Globus pallidus (tissue), 1 donor: ENCODE results near the gene DIAPH2.

ENCODE experiments used
- DNase-seq: peaks from one replicate; pipeline ENCODE4 v3.0.0-alpha.2; 2015; ENCODE audit warnings: low spot score

DIAPH2 gene

GRCh38 chrX:97057349-97057909 lies 372.8 kb downstream of the DIAPH2 start:
- no peak for DNase-seq

DNA sequence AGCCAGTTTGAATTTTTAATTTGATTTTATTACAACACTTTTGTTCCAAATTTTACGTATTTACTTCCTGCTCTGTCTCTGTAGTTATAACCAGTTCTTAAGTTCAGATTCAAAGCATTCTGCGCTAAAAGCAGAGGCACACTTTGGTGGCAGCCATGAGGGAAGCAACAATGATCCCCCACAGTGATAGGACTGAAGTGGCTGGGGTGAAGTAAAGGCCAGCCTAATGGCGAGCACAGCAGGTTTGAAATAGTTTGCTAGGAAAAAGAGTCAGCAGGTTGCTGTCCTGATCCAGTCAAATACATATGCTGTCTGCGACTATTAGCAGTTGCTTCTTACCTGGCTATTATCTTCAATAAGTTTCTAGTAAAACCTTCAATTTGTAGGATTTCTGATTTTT lies 375.4 kb downstream of the DIAPH2 start:
- no peak for DNase-seq

GRCh38 chrX:97065066-97065465 lies 380.4 kb downstream of the DIAPH2 start:
- no peak for DNase-seq

DNA sequence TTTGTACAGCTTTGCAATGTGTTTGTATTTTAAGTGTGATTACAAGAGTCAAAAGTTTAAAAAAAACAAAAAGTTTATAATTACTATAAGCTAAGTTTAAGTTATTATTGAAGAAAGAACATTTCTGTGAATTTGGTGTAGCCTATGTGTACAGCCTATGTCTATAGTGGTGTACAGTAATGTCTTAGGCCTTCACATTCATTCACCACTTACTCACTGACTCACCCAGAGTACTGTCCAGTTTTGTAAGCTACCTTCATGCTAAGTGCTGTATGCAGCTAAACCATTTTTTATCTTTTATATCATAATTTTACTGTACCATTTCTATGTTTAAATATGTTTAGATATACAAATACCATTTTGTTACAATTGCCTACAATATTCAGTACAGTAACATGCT lies 381.3 kb downstream of the DIAPH2 start:
- no peak for DNase-seq

DNA sequence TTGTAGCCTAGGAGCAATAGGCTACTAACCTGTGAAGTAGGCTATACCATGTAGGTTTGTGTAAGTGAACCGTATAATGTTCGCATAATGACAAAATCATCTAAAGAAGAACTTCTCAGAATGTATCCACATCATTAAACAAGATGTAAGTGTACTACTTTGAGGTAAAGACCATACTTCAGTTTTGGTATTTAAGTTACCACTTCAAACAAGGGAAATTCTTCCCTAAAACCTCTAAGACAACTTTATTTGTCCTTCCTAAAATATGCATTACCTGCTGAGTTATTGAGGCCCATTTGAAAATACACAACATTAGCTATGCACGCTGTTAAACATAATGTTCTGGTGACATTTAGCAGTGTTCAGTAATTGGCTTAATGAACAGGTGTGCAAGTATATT lies 381.7 kb downstream of the DIAPH2 start:
- DNase-seq: no peak

DNA sequence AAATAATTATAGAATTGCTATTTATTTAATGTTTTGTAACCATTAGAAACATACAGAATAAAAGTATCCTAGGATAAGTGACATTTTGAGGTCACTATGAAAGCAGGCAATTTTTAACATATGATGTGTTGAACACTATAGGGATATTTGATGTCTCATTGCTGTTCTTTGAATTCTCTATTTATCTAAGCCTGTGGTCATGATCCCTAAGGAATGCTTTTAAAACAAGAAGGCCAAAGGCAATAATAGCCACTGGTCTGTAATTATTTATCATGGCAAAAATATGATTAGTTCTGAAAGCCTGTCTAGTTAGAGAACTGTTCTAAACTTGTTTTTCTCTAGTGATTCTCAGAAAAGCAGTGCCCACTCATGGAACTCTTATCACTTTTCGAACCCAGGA lies 385.7 kb downstream of the DIAPH2 start:
- no peak for DNase-seq

DNA sequence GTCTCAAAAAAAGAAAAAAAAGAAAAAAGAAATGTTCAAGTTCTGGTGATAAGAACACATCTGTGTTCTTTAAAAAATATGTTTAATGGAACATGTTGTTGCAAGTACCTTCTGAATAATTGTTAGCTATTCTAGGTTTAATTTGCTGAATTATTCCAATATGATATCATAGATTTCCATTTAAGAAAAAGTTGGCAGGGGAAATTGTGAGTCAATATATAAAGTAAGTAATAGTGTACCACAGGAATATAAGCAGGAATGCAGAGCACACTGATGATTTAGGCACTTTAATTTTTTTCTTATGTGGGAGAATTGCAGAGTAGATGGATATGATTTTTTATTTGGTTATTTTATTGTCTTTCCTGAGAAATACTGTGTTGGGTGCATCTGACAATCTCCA lies 389.8 kb downstream of the DIAPH2 start:
- no peak for DNase-seq

GRCh38 chrX:97089116-97089515 lies 404.5 kb downstream of the DIAPH2 start:
- no peak for DNase-seq

- no peak for DNase-seq
These were observed 411.7 kb downstream of the DIAPH2 start for GRCh38 chrX:97096385-97096784.

GRCh38 chrX:97102938-97103337 lies 418.3 kb downstream of the DIAPH2 start:
- DNase-seq: no peak

DNA sequence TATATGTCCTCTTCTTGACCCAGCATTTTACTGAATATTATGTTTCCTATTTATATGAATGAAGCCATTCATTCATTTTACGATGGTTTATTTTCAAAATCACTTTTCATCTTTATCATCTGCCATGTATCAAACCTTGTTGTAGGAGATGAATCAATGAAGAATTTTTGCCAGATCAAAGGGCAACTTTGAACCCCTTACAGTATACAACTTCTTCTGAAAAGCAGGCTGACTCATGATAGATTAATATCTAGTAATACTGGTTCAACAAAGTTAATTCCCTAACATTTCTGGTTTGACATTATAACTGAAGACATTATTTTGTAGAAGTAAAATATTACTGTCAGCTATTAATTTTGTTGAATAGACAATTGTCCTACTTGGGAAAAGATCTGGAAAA lies 425.1 kb downstream of the DIAPH2 start:
- DNase-seq: no peak

DNA sequence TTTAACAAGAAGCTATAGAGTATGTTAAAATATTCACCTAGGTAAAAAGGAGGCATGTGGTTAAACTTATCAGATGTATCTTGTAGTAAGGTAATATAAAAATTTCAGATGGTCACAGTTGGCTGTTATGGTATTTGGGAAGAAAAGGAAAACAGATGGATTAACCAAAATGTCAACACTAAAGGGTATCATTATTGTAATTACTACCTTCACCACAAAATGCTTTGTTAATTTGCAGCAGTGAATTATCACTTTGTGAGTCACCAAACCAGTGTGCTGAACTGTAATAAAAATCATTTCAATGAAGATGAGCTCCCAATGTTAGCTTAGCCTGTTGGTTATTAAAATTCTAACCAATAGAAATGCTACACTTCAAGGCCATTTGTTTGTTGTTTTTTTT lies 432.9 kb downstream of the DIAPH2 start:
- DNase-seq: no peak

GRCh38 chrX:97119474-97120109 lies 434.9 kb downstream of the DIAPH2 start:
- no peak for DNase-seq

GRCh38 chrX:97123001-97123400 lies 438.4 kb downstream of the DIAPH2 start:
- DNase-seq: no peak

DNA sequence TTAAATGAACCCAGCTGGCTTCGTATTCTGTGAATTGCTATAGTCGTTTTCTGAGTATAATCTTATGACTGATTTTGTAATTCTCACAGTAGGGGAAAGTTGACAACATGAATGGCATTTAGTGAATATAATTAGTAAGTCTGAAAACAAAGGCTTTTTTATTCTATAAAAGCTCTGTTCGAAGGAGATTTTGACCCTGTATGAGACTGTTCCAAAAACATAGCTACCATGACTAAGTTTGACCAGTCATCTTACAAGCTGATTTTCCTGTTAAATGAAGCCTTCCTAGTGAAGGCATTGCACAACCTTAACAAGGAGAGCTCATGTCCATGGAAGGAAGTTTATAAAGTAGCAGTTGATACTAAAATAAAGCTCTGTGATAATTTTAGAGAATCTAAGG lies 441.4 kb downstream of the DIAPH2 start:
- DNase-seq: no peak

DNA sequence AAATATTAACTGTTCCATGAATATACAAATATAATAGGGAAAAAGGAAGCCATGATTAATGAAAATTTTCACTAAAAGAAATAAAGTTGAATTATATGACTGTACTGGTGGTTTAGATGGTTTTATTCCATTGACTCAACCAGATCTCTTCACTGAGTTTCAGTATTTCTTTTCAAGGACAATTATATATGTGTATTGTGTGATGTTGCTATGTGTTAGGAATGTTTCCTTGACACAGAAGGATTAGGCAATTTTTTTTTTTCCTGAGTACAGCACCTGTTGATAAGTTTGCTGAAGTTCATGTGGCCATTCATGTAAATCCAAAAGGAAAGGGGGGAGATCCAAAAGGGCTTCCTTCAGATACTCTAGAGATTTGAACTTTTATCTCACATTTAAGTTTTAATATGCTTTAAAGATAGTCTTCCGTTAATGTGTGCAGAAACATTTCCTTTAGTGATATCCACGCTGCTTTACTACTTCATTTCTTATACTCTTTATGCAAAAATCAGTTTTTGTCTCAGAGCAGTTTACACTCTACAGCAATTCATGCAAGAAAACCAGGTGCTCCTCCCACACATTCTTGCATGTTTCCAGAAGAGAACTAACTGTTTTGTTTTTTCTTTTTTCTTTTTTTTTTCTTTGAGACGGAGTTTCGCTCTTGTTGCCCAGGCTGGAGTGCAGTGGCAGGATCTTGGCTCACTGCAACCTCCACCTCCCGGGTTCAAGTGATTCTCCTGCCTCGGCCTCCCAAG lies 448.2 kb downstream of the DIAPH2 start:
- no peak for DNase-seq

DNA sequence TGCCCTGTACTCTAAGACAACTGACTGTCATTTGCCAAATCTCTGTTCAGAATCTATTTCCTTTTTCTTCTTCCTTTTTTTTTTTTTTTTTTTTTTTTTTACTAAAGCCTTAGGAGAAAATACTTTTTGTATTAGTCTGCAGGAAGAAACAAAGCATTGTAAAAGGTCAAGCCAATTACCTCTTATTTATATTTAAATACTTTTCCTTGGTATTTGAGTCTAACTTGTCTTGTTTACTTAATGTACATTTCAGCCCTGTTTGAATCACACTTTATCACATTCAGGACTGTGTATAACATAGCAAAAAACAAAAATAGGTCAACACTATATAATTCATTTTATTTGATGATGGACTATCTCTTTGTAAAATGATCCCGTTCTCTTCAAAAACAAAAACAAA lies 461.3 kb downstream of the DIAPH2 start:
- no peak for DNase-seq

GRCh38 chrX:97155816-97156215 lies 471.2 kb downstream of the DIAPH2 start:
- DNase-seq: no peak

DNA sequence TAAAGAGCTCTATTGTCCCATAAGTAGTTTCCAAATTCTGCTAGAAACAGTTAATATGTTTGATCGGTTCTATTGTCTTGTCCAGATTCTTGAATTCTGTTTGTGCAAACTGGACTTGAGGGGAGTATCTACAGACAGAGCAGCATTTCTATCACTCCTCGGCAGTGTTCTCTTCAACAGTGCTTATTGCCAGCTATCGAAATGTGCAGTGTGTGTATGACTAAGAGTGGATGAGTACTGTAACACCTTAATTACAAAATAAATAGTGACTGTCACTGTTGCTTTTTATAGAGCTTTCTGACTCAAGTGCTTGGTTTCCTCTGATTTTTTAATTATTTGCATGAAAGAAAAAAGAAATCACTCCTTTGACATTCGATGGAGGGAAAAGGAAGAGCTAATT lies 473.6 kb downstream of the DIAPH2 start:
- no peak for DNase-seq

- DNase-seq: no peak
These were observed 475.5 kb downstream of the DIAPH2 start for GRCh38 chrX:97159916-97160800.

GRCh38 chrX:97167333-97167732 lies 482.7 kb downstream of the DIAPH2 start:
- DNase-seq: no peak

GRCh38 chrX:97168646-97169045 lies 484.0 kb downstream of the DIAPH2 start:
- DNase-seq: no peak

DNA sequence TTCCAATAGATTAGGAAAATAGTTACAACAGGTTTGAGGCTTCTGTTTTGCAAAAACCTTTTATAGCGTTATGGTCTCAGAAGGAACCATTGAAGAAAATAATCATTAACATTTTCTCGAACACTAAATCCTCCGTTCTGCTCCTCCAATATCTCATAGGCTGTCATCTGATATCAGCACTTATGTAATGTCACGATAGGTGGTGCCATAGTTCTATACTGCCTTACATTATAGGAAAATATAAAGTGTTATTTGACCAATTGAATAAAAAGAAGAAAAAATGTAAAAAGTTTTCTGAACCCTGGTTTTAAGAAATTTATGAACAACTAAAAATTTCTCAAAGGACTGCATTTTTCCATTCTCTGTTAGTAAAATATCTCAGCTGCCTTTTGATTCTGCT lies 490.5 kb downstream of the DIAPH2 start:
- DNase-seq: no peak
